ENCODE data around the gene PPFIA3.

- no peak for TF ChIP-seq CTCF (IDR thresholded peaks at IDR 0.05)
- TF ChIP-seq SIN3A (IDR thresholded peaks at IDR 0.05; ENCODE audit: borderline replicate concordance, low read depth, low read length): no peak
- TF ChIP-seq RAD21 (IDR thresholded peaks at IDR 0.05; ENCODE audit: low read length): no peak
- no peak for TF ChIP-seq REST (IDR thresholded peaks at IDR 0.05; ENCODE audit: low read depth, low read length)
- no peak for TF ChIP-seq SMC3 (IDR thresholded peaks at IDR 0.05; ENCODE audit: low read depth, low read length)
- no peak for TF ChIP-seq USF2 (IDR thresholded peaks at IDR 0.05; ENCODE audit: borderline replicate concordance, low read depth, low read length)
- no peak for TF ChIP-seq EP300 (IDR thresholded peaks at IDR 0.05; ENCODE audit: borderline replicate concordance in 1 of 2, low read depth in 1 of 2, low read length in 1 of 2)
- no peak for TF ChIP-seq ZBTB33 (IDR thresholded peaks at IDR 0.05; ENCODE audit: borderline replicate concordance, low read depth)
- no peak for TF ChIP-seq MAX (IDR thresholded peaks at IDR 0.05; ENCODE audit: low read depth)
- no peak for TF ChIP-seq FOXJ3 (CRISPR knock-in tag; IDR thresholded peaks at IDR 0.05)
- no peak for TF ChIP-seq RCOR1 (IDR thresholded peaks at IDR 0.05; ENCODE audit: low read length)
- no peak for TF ChIP-seq IRF3 (IDR thresholded peaks at IDR 0.05; ENCODE audit: low read depth, low read length)
- TF ChIP-seq POLR2AphosphoS5 (IDR thresholded peaks at IDR 0.05; ENCODE audit: low read depth, low read length): no peak
These were observed 33.9 kb downstream of the PPFIA3 start for GRCh38 chr19:49153167-49153809.
